GM21515 (cell line): ENCODE data around the gene GALNT9.
"Not testable (repeated sequence)": the region's sequence is repeated elsewhere in the genome, so short reads cannot be mapped to it uniquely, and the experiment has no call there.

Experiments used
- ATAC-seq: cut with Tn5 transposase; IDR thresholded peaks from one replicate; pipeline ENCODE4 v1.9.1; 2021; ENCODE audit not compliant: unreplicated experiment

GALNT9 gene

DNA sequence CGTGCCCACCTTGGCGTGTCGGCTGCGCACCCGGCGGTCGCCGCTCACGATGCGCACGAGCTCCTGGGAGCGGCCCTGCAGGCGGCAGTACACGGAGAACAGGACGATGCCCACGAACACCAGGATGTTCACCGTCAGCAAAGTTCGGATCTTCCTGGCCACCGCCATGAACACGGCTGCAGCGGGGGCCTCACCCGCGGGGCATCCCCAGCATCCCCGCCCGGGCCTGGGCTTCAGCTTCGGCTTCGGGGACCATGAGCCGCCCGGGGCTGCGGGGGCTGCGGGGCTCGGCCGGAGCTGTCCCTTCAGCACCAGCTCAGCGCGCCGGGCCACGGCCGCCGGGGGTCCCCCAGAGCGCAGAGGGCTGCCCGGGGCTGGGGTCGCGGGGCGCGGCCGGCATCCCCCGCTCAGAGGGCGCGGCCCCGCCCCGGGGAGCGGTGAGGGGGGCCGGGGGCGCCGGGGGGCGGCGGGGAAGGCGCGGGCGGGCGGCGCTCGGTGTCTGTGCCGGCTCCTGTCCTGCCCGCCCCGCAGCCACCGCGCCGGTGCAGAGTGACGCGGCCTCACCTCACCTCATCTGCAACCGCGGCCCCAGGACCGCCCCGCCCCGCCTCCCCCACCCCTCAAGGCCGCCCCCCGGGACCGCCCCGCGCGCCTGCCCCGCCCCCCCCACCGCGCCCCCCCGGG is at the start of gene GALNT9:
TSS of gene GALNT9 (minus strand) at position 554 of the 684 bp plus-strand sequence. CDS start at position 168, 386 bp downstream.
- no peak for ATAC-seq

GRCh38 chr12:132379057-132379456 is 49.7 kb upstream of the GALNT9 start:
- not testable (repeated sequence) for ATAC-seq

GRCh38 chr12:132377147-132377546 is 47.8 kb upstream of the GALNT9 start:
- ATAC-seq, result no peak

- ATAC-seq, result no peak
Measured at GRCh38 chr12:132376464-132376830, 47.1 kb upstream of the GALNT9 start.

DNA sequence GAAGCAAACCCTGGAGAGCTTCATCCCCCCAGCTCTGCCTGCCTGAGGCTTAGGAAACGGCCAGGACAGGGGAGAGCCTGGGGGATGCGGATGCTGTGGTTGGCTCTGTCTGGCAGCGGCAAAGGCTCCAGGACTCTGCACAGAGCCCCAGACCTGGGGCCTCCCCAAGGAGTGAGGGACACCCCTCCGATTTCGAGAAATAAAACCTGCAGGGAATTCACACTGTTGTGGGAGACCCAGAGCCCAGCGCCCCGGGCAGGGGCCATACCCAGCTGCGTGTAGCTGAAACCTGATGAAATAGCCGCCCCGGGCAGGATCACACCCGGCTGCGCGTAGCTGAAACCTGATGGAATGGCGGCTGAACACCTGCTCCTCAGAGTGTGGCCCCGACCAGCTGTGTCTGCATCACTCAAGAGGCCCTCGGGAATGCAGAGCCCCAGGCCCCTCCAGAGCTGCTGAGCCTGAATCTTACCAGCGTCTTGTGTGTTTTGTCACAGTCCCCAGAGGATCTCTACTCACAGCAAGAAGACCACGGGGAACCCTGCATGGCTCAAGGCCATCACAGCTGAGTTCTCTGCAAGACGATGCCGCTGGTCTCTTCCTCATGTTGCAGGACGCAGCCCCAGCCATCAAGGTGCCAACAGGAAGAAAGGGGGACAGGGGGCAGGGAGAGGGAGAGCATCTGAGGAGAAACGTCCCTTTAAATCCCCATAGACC is 46.5 kb upstream of the GALNT9 start:
- no peak for ATAC-seq

- ATAC-seq, result no peak
Measured at GRCh38 chr12:132374612-132375445, 45.4 kb upstream of the GALNT9 start.

DNA sequence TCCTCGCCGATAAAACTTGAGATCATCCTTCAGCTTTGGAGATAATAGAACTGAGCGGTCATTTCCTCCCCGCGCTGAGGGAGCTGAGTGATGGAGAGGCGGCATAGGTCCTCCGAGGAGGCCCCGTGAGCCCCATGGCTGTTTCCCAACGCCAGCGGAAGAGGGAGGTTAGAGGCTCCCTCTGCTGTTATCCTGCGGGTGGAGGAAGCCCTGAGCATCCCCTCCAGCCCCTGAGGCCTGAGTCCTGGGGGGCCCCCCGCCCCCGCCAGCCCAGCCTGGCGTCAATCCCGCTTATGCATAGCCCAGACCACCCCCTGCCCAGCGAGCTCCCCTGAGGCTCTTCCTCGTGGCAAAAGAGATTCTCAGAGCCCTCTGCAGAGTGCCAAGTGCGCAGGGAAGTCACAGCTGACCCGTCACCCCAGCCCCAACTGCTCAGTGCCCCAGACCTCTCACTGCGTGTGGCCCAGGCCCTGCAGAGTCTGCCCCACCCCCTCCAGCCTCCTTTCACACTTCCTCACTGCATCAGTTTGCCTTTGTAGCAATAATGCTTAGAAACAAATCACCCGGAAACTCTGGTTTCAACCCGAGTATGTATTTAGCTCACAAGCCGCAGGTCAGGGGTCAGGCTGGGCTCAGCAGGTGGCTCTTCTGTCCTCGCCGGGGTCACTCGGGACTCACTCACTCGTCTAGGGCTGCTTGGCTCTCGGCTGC is 44.7 kb upstream of the GALNT9 start:
- ATAC-seq, result no peak

- ATAC-seq, result no peak
Measured at GRCh38 chr12:132367852-132368251, 38.5 kb upstream of the GALNT9 start.

- no peak for ATAC-seq
Measured at GRCh38 chr12:132367071-132367851, 37.9 kb upstream of the GALNT9 start.

DNA sequence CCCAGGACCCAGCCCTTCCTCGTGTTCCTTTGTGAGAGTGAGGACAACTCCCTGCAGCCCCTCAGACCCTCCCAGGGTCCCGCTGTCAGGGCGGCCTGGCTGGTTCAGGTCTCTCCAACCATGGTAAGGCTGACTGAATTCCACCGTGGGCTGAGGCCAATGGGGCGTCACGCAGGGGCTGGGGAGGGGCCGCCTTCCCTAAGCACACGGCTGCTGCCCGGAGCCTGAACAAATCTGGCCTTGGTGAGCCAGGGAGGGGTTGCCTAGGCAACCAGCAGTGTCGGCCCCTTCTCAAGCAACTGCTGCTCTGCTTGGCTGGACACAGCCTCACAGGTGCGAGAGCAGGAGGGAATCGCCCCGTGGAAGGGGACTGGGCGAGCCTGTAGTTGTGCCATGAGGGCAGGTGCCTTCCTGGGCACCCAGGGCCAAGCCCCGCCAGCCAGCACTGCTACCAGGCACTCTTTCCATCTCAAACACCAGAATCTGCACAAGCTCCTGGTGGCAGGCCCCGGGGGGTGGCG is 37.0 kb upstream of the GALNT9 start:
- no peak for ATAC-seq

DNA sequence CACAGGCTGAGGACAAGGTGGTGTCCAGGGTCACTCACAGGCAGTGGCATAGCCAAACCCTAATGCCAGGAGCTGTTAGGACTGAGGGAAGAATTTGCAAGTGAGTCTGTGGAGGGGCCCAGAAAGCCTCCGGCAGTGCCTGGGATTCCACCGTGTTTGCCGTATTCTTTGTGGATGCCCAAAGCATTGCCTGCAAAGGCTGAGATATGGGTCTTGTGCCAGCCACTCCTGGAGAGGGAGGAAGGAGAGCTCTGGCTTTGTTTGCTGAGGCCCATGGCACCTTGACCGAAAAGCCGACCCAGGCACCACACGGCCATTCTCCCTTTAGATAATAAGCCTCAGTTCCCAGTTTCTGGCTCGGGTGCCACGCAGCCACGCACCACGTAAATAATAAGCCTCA is 35.8 kb upstream of the GALNT9 start:
- ATAC-seq, result no peak

GRCh38 chr12:132364348-132364902 is 35.0 kb upstream of the GALNT9 start:
- ATAC-seq, result no peak

GRCh38 chr12:132363661-132364347 is 34.4 kb upstream of the GALNT9 start:
- ATAC-seq, result no peak

GRCh38 chr12:132362996-132363660 is 33.7 kb upstream of the GALNT9 start:
- ATAC-seq, result no peak

GRCh38 chr12:132360906-132361777 is 31.8 kb upstream of the GALNT9 start:
- ATAC-seq, result no peak

DNA sequence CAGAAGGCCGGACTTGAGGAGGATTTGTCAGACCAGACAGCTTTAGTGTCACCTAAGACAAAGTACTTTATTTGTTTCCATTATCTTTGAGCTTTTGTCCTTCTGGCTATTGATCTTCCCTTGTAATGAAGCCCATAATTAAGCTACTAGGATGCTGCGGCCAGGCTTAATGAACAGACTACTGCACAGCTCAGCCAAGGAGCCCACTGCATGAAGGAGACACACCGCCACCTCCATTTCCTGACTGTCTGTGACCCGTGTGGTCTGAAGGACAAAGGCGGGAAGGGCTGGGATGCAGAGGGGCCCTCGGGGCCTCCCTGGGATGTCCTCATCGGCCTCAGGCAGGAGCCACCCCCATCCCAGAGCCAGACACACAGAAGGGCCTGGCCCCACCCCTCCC is 31.0 kb upstream of the GALNT9 start:
- ATAC-seq, result no peak

DNA sequence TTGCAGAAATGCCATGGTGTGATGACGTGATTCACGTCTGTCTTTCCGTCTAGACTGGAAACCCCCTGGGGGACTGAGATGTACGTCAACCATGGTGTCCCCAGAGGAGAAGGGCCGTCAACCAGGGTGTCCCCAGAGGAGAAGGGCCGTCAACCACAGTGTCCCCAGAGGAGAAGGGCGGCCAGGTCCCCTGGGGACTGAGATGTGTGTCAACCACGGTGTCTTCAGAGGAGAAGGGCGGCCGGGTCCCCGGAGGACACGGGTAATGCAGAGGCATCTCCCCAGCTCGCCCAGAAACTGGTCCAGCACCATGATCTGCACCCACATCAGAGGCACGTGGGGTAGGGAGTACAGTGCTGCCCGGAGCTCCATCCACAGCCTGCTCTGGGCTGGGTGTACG is 30.6 kb upstream of the GALNT9 start:
- no peak for ATAC-seq

- no peak for ATAC-seq
Measured at GRCh38 chr12:132359551-132359950, 30.2 kb upstream of the GALNT9 start.
